ENCODE results near the gene CNGA1.

DNA sequence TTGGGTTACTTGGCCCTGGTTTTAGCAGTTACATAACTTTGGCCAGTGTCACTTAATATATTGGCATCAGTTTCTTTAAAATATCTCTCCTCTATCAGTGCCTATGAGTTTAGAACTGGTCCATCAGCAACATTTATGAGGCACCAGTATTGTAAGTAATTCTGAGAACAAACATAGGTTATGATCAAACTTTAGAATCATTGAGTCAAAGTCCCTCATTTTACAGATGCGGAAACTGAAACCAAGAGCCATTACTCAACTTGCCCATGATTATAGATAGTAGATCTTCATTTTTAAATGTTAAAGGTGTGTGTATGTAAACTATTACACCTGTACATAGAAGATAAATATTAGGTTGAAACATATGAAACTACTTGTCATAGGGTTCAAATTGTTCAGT is 4.6 kb upstream of the CNGA1 start:
- no peak for TF ChIP-seq FOXM1 (IDR thresholded peaks at IDR 0.05; ENCODE audit: borderline replicate concordance)
- TF ChIP-seq ARNT (IDR thresholded peaks at IDR 0.05): no peak
- TF ChIP-seq SUZ12 (IDR thresholded peaks at IDR 0.05): no peak
- TF ChIP-seq, protein P1, sequence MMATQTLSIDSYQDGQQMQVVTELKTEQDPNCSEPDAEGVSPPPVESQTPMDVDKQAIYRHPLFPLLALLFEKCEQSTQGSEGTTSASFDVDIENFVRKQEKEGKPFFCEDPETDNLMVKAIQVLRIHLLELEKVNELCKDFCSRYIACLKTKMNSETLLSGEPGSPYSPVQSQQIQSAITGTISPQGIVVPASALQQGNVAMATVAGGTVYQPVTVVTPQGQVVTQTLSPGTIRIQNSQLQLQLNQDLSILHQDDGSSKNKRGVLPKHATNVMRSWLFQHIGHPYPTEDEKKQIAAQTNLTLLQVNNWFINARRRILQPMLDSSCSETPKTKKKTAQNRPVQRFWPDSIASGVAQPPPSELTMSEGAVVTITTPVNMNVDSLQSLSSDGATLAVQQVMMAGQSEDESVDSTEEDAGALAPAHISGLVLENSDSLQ (IDR thresholded peaks at IDR 0.05): no peak
- TF ChIP-seq BHLHE40 (IDR thresholded peaks at IDR 0.05; ENCODE audit: borderline replicate concordance): no peak
- no peak for TF ChIP-seq FOXK2 (IDR thresholded peaks at IDR 0.05)
- TF ChIP-seq NFRKB (IDR thresholded peaks at IDR 0.05): no peak
- no peak for TF ChIP-seq HDGF (IDR thresholded peaks at IDR 0.05; ENCODE audit: borderline replicate concordance)
- no peak for TF ChIP-seq SP1 (IDR thresholded peaks at IDR 0.05)
- TF ChIP-seq ELF4 (IDR thresholded peaks at IDR 0.05): no peak
- TF ChIP-seq ZNF384 (IDR thresholded peaks at IDR 0.05): no peak

Measured in HEK293T (cell line).